ENCODE data around the gene ORMDL2. TPM values are rescaled to one million over a fixed set of nuclear protein-coding genes. Genes with fewer than 3 reads are reported as not detected.
"Not testable (repeated sequence)": the region's sequence is repeated elsewhere in the genome, so short reads cannot be mapped to it uniquely, and the experiment has no call there.

The ORMDL2 gene
- total RNA-seq, 2 donors from 2014 or later = 27.3 to 31.1 TPM

DNA sequence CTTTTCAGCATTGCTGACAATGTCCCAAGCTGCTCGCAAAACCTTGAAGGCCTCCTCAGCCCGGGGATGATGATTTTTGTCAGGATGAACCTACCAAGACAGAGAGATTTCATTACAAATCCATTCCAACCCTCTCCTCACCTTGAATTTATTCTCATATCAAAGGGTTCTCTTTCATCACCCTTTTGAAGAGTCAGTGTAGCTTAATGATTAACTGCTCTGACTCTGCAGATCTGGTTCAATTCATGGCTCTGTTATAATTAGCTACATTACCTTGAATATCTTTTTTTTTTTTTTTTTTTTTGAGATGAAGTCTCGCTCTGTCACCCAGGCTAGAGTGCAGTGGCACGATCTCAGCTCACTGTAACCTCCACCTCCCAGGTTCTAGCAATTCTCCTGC is 5.6 kb downstream of the ORMDL2 start:
- intact Hi-C loops (cut with DNase I) = no loop called here
- DNase-seq (ENCODE audit: low spot score) = no peak

DNA sequence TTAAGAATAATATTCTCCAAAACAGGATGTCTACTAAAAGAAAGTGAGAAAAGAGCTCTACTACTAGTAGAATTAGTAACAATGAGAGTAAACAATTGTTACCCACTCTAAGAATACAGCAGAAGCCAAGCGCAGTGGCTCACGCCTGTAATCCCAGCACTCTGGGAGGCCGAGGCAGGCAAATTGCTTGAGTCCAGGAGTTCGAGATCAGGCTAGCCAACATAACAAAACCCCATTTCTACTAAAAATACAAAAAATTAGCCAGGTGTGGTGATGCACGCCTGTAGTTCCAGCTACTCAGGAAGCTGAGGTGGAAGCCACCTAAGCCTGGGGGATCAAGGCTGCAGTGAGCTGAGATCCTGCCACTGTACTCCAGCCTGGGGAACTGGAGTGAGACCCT is 6.9 kb downstream of the ORMDL2 start:
- intact Hi-C loops (cut with DNase I) = no loop called here
- DNase-seq (ENCODE audit: low spot score) = no peak

DNA sequence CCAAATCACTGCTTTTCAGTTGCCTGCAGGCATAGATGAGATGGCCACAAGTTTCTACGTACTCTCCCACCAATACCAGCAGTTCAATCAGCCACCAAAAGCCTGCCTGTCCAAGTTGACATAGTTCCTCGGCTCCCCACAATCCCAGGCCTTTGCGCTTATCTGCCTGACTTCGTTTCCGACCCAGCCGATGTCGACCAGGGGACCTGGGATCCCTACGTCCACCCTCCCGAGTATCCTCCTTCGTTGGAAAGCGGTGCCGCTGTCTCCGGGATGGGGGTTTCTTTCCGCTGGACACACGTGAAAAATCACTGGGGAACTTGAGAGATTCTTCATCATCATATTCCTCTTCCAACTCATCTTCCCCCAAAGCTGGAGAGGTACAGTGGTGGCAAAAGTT is 10.0 kb downstream of the ORMDL2 start:
- intact Hi-C loops (cut with DNase I) = no loop called here
- DNase-seq (ENCODE audit: low spot score) = no peak

DNA sequence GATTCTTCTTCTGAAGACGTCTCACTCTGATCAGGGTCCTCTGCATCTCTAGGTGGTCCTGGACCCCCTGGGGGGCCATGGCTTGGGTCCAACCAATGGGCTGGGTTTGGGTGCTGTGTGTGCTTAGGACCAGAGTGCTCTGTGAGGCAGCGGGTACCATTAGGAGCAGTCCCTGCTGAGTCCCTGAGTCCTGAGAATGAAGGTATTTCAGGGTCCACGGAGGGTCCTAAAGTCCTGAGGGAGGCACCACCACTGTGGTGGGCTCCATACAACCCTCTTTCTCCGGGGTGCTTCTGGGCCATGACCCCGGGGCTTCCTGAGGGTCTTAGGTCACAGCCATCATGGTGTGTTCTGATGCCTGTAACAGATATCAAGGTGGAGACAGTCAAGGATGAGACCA is 10.5 kb downstream of the ORMDL2 start:
- DNase-seq (ENCODE audit: low spot score) = no peak
- intact Hi-C loops (cut with DNase I) = no loop called here

DNA sequence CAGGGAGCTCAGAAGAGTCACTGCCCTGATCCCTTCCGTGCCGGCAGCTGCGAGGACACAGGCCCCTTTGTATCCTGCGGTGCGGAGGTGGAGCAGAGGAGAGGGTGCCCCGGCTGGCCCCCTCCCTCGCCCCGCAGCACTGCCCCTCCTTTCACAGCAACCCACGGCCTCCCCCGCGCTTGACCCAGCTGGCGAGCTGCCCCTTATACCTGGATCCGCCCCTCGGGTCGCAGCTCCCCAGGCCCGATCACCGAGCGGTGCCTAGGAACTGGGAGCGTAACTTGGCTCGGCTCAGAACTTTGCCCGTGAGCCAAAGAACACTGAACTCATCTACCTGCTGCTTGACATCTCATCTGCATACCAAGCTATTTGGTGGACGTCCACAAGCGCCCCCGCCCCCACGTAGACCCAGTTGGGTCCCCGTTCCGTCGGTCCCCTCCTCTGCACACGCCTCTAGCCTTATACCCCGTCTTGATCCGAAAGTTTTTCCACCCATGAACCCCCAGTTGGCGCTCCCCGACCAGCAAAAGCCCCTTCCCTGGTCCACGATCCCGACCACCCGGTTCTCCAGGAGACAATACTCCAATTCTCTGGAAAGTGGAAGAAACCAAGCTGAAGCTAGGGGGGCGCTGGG is 12.2 kb downstream of the ORMDL2 start:
- intact Hi-C loops (cut with DNase I) = loop anchor here in 1 of 2 donors (5.0 kb wide), 1 partner anchor 97 kb away; the partner anchor contains the start of gene PYM1

DNA sequence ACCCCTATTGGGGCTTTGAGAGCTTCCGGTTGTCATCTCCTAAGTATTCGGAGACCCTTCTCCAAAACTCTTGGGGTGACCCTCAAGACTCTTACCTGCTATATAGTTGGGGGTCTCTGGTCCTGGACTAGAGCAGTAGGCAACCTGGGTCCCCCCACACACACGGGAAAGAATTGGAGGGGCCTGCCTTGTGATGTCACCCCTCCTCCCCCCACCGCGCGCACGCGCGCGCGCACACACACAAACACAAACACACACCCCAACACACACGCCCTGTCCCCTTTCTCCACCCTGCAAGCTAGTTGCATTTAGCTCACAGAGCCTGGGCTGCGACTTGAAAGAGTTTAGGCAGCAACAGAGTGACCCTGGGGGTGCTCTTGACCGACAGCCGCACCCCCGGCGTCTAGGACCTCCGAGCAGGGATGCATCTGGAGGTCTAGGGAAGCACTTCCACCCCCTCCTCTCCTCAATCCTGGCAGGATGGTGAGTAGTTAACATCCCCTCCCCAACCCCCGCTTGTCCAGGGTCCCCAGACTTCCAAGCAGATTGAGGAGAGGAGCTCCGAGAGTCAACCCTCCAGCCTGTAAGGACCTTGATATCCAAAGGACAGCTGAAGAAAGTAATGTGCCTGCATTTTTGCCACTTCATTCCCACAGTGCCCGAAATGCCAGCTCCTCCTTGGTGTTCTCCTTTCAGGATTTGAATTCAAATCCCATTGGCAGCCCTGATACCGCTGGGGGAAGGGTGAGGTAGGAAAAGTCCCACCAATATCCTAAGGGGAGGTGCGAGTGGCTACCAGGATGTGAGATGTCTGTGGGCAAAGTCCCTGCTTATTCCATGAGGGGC is 13.0 kb downstream of the ORMDL2 start:
- intact Hi-C loops (cut with DNase I) = loop anchor here in 1 of 2 donors (5.0 kb wide), 1 partner anchor 96 kb away; the partner anchor contains the start of gene PYM1
- DNase-seq (ENCODE audit: low spot score) = peak; percentile 91

More for the DNA sequence above, 12.2 kb downstream of the ORMDL2 start:
- DNase-seq (ENCODE audit: low spot score) = peak; percentile 90

DNA sequence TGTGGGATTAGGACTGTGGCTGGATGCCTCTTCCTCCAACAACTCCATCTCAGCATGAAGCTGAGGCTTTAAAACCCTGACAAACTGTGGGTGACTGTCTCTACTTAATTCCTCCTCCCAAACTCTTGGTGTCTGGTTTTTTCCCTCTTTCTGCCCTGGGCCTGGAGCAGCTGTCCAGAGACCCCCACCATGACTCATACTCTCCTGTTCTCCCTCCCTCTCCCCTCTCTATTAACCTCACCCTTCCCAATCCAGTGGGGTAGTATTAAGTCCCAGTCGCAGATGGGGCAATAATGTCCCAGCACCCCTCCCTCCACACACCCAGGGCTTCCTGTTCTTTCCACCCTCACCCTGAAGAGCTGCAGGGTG is 13.6 kb downstream of the ORMDL2 start:
- no peak for DNase-seq (ENCODE audit: low spot score)
- intact Hi-C loops (cut with DNase I) = loop anchor here in 1 of 2 donors (5.0 kb wide), 1 partner anchor 96 kb away; the partner anchor contains the start of gene PYM1

DNA sequence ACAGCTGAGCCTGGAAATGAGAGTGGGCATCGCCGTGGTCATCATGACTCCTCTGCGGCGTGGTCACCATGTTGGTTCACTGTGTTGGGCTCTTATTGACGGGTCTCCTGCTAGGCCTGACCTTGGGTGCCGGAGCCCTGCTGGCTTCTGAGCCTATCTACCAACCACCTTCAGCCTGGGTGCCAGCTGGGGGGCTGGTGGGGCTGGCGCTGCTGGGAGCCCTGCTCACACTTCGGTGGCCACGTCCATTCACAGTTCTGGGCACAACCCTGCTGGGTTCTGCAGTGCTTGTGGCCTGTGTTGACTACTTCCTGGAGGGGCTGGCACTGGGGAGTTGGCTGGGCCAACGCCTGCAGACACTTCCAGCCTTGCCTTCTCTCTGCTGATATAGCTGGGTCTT is 15.2 kb downstream of the ORMDL2 start:
- DNase-seq (ENCODE audit: low spot score) = no peak
- intact Hi-C loops (cut with DNase I) = loop anchor here in 1 of 2 donors (5.0 kb wide), 1 partner anchor 94 kb away; the partner anchor contains the start of gene PYM1

DNA sequence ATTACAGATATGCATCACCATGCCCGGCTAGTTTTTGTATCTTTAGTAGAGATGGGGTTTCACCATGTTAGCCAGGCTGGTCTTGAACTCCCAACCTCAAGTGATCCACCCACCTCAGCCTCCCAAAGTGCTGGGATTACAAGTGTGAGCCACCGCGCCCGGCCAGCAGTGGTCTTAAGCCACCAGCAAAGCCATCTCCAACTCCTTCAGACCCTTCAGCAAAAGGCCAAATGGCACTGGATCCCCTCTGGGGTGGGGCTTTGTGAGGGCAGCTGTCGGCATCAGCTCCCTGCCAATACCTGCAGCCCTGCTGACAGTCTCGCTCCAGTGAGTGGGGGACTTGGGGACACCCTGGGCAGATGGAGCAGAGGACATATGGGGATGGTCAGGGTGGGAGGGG is 16.6 kb downstream of the ORMDL2 start:
- intact Hi-C loops (cut with DNase I) = loop anchor here in 1 of 2 donors (5.0 kb wide), 1 partner anchor 93 kb away; the partner anchor contains the start of gene PYM1

DNA sequence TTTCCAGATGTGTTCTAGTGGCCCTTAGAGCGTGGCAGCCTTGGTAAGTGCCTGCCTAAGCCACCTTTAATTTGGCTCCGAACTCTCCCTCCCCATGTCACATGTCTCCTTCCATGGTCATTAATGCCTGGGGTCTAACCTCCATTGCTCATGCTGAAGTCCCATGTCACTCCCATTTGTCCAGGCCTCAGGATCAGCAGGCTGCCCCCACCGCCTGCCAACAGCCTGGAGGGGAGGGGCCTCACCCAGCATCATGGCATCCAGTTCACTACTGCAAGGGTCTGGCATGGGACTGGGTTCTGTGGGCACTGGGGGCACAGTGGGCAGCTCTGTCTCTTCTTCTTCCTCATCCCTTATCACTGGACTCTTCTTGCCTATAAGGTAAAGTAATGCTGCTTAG is 20.5 kb downstream of the ORMDL2 start:
- DNase-seq (ENCODE audit: low spot score) = no peak
- intact Hi-C loops (cut with DNase I) = no loop called here

More for the DNA sequence above, 16.6 kb downstream of the ORMDL2 start:
- DNase-seq (ENCODE audit: low spot score) = not testable (repeated sequence)

DNA sequence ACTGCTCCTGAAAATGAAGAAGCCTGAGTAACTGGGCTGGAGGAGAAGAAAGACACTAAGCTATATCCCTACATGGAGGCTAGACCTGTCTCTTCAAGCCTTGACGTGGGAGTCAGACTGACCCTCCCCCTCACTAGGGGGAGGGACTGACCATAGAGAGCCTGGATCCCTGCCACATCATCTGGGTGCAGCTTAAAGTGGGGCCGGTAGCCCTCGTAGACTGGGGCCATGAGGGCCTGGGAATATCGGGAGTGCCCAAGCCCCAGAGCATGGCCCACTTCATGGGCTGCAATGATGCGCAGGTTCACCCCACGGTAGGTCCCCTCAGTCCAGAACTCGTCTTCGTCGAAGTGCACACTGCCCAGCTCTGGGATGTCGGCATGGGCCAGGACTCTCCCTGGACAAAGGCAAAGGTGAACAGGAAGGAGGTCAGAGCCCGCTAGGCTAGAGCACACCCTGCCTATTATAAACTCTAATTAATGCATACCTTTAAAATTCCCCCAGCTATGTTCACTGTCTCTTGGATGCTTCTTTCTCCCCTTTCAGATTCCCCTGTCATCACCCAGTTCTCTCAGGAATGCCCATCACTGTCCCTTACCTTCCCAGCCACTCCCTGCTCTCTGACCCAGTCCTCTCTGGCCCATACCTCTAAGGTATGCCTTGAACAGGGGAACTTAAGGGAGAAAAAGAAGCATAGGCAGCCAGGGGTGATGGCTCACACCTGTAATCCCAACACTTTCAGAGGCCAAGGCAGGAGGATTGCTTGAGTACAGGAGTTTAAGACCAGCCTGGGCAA is 21.7 kb downstream of the ORMDL2 start:
- no peak for DNase-seq (ENCODE audit: low spot score)
- intact Hi-C loops (cut with DNase I) = no loop called here

DNA sequence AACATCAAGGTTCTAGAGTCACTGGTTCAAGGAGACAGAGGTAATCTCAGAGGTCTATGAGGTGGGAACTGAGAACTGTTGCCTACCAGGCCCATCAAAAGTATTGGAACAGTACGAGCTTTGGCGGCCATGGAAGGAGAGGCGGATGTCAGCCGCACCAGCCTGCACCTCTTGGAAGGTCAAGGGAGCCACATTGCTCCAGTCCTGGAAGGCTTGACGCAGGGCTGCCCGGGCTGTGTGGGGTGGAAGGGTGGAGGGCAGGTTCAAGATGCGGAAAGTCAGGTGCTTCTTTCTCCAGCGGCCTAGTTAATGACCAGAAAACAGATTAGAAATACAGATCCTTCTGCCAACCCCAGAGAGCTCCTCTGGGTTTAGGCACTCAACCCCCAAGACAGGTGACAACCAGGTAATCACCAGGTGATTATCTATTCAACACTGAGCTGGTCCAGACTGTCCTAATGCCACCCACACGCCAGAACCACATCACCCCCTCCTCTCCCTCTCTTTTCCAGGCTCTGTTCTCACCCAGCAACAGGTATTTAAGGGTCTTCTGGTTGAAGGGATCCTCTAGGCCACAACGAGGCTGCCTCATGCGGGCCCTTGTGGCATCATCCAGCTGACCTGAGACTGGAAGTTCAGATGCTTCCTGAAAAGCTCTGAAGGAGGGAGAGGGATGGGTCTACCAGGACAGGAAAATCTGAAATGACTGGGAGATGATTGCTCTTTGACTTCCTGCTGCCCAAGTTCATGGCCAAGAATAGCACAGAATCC is 22.9 kb downstream of the ORMDL2 start:
- intact Hi-C loops (cut with DNase I) = no loop called here
- no peak for DNase-seq (ENCODE audit: low spot score)

DNA sequence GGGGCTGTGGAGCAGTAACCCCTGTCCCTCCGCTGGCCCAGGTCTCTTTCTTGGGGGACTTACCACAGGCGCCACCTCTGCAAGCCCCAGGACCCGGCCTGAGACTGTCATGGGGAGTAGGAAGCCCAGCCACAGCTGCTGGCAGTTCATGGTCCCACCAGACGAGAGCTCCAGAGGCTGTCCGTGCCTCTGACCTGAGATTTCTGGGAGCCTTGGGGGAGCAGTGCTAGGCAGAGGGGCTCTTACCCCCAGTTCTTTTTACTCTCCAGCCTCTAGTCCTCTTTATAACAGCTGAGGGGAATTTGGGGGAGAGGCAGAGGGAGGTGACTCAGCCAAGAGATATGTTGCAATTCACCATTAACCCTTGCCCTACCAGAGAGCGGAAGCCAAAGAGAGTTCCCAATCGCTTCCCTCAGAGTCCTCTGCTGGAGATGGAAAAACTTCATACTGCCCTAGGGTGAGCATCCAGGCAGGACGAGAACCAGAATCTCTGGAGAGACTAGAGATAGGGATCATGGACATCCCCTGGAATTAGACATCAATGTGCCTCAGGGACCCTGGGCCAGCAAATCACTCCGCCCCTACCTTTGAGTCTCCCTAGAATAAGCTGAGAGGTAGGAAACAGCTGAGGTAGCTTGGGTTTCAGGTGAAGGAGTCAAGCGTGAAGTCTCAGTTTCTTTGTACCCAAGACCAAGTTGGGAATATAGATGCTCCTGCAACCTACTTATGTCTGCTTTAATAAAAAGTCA is 25.0 kb downstream of the ORMDL2 start, which contains the start of gene MMP19:
Gene MMP19, minus strand, starts transcription at position 256 of the 749 bp plus-strand sequence. Its CDS starts 106 bp downstream, at position 150.
- intact Hi-C loops (cut with DNase I) = no loop called here
- DNase-seq (ENCODE audit: low spot score) = no peak

DNA sequence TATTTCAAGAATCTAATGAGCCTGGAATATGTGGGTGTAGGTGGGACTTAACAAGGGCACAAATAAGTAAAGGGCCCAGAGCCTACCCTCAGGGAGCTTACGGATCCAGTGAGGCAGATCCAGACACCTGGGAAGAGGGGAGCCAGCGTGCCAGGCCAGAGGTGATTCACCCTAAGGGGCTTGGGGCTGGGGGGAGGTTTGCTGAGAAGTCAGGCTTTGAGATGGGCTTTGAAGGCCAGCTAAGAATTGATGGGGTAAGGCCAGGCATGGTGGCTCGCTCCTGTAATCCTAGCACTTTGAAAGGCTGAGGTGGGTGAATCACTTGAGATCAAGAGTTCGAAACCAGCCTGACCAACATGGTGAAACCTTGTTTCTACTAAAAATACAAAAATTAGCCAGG is 25.6 kb downstream of the ORMDL2 start:
- intact Hi-C loops (cut with DNase I) = no loop called here
- DNase-seq (ENCODE audit: low spot score) = no peak

DNA sequence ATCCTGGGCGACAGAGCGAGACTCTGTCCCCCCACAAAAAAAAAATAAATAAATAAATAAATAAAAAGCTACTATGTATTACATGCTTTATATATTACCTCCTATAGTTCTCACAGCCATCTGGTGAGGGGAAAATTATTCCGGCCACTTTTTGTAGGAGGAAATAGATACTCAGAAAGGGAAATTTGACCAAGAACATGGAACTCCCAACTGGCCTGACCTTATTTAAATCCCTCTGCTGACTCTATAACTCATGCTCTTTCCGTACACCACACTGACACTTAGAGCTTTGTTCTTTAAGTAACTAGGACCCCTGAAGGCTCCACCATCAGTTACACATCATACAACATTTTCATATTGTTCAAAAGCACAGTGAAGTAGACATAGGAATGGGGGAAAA is 27.1 kb downstream of the ORMDL2 start:
- no peak for DNase-seq (ENCODE audit: low spot score)
- intact Hi-C loops (cut with DNase I) = loop anchor here in 1 of 2 donors (5.0 kb wide), 1 partner anchor 1412 kb away; no protein-coding TSS in a partner anchor

DNA sequence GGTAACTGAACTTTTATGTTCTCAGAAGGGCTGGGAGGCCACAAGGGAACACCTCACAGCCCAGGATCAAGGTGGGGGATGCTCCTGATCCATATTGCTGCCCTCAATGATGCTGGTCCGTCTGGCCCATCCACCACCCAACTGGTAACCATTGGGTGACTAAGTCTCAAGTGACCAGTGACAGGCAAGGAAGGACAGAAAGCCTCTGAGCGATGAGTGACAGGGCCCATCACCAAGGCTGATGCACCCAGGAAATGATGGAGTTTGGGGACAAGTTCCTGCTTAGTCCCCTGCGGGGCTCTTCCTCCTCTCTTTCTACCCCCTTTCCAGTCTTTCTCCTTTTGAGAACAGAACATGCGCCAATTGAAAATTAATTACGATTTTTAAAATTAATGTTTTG is 27.5 kb downstream of the ORMDL2 start:
- intact Hi-C loops (cut with DNase I) = loop anchor here in 1 of 2 donors (5.0 kb wide), 1 partner anchor 1412 kb away; no protein-coding TSS in a partner anchor
- DNase-seq (ENCODE audit: low spot score) = no peak

DNA sequence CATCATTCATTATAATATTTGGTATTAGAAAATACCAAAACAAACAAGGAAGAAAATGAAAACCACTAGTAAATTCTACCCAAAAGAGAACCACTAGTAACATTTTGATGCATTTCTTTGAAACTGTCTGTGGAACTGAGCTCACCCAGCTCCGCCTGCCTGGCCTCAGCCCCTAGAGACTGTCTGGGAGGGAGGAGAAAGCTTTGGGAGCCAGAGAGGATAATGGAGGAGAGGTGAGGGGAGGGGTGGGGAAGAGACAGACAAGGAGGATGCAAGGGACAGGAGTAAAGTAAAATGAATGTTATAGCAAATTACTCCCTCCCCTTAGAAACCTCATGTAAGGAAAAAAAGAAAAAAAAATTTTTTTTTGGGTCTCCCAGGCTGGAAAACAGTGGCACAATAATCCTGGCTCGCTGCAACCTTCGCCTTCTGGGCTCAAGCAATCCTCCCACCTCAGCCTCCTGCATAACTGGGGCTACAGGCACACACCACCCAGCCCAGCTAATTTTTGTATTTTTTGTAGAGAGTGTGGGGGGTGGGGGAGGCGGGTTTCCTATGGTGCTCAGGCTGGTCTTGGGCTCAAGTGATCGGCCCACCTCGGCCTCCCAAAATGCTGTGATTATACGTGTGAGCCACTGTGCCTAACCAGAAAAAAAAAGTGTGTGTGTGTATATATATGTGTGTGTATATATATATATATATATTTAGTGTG is 28.1 kb downstream of the ORMDL2 start:
- DNase-seq (ENCODE audit: low spot score) = no peak
- intact Hi-C loops (cut with DNase I) = loop anchor here in 1 of 2 donors (5.0 kb wide), 1 partner anchor 1411 kb away; no protein-coding TSS in a partner anchor

Measured in posterior vena cava (tissue), 2 donors.